KBM-7 (cell line): Measurements from ENCODE around the gene ADNP2.

ENCODE experiments used
- DNase-seq: peaks from one replicate; pipeline ENCODE4 v3.0.0-alpha.2; 2015
- in situ Hi-C: fragments of 300-500 bp; cut with MboI; formaldehyde crosslinking; loops from 2 replicates; pipeline ENCODE4 v1.14.3; 2020; ENCODE audit warnings: low sequenced_read_pairs, low pct_unique_long_range_greater_than_20kb, mixed read lengths

The ADNP2 gene

GRCh38 chr18:80108739-80109675, at the start of gene ADNP2:
Gene ADNP2, plus strand, starts transcription at chr18:80109262. Its CDS starts 8,281 bp downstream, at chr18:80117543.
- DNase-seq, result peak; percentile 97
- in situ Hi-C loops, result no loop called here

- in situ Hi-C loops, result no loop called here
- DNase-seq, result no peak
Measured at GRCh38 chr18:80059945-80060344, 49.1 kb upstream of the ADNP2 start.

GRCh38 chr18:80065705-80066104, 43.4 kb upstream of the ADNP2 start:
- no peak for DNase-seq
- in situ Hi-C loops, result no loop called here

- in situ Hi-C loops, result no loop called here
- no peak for DNase-seq
Measured at GRCh38 chr18:80067321-80067720, 41.7 kb upstream of the ADNP2 start.

GRCh38 chr18:80067897-80068296, 41.2 kb upstream of the ADNP2 start:
- in situ Hi-C loops, result no loop called here
- no peak for DNase-seq

- no peak for DNase-seq
- in situ Hi-C loops, result no loop called here
Measured at GRCh38 chr18:80068571-80069272, 40.3 kb upstream of the ADNP2 start.

GRCh38 chr18:80070825-80071224, 38.2 kb upstream of the ADNP2 start:
- in situ Hi-C loops, result no loop called here
- no peak for DNase-seq

GRCh38 chr18:80074183-80074582, 34.9 kb upstream of the ADNP2 start:
- in situ Hi-C loops, result no loop called here
- no peak for DNase-seq

GRCh38 chr18:80074697-80075096, 34.4 kb upstream of the ADNP2 start:
- in situ Hi-C loops, result no loop called here
- DNase-seq, result no peak

GRCh38 chr18:80075940-80076339, 33.1 kb upstream of the ADNP2 start:
- DNase-seq, result no peak
- in situ Hi-C loops, result no loop called here

- in situ Hi-C loops, result no loop called here
- no peak for DNase-seq
Measured at GRCh38 chr18:80076379-80076778, 32.7 kb upstream of the ADNP2 start.

GRCh38 chr18:80077873-80078272, 31.2 kb upstream of the ADNP2 start:
- in situ Hi-C loops, result no loop called here
- DNase-seq, result no peak

- in situ Hi-C loops, result no loop called here
- no peak for DNase-seq
Measured at GRCh38 chr18:80086281-80086680, 22.8 kb upstream of the ADNP2 start.

GRCh38 chr18:80088036-80088435, 21.0 kb upstream of the ADNP2 start:
- DNase-seq, result no peak
- in situ Hi-C loops, result no loop called here

- in situ Hi-C loops, result no loop called here
- DNase-seq, result peak; percentile 20
Measured at GRCh38 chr18:80088823-80089222, 20.2 kb upstream of the ADNP2 start.

- in situ Hi-C loops, result no loop called here
- no peak for DNase-seq
Measured at GRCh38 chr18:80095414-80095813, 13.6 kb upstream of the ADNP2 start.

- in situ Hi-C loops, result no loop called here
- no peak for DNase-seq
Measured at GRCh38 chr18:80096032-80096565, 13.0 kb upstream of the ADNP2 start.

- DNase-seq, result no peak
- in situ Hi-C loops, result no loop called here
Measured at GRCh38 chr18:80097201-80097600, 11.9 kb upstream of the ADNP2 start.

- in situ Hi-C loops, result no loop called here
- no peak for DNase-seq
Measured at GRCh38 chr18:80103231-80103630, 5.8 kb upstream of the ADNP2 start.

- DNase-seq, result peak; percentile 41
Measured at GRCh38 chr18:80104364-80104779, 4.7 kb upstream of the ADNP2 start.

More at GRCh38 chr18:80104364-80104779, 4.7 kb upstream of the ADNP2 start:
- in situ Hi-C loops, result no loop called here
